Brain microvascular endothelial cell (primary cell): ENCODE measurements around the gene BBIP1.

ENCODE experiments used
- DNase-seq: peaks from one replicate; pipeline ENCODE4 v3.0.0-alpha.2; 2020
- H3K27ac ChIP-seq: fragments of 250-450 bp; sonication (Bioruptor Pico); 2 replicates; pipeline ENCODE4 v1.5.1; 2020; ENCODE audit warnings: mild to moderate bottlenecking, moderate library complexity
- H3K27me3 ChIP-seq: fragments of 250-450 bp; sonication (Bioruptor Pico); replicated peaks from 2 replicates; pipeline ENCODE4 v1.5.1; 2020; ENCODE audit warnings: mild to moderate bottlenecking
- H3K36me3 ChIP-seq: fragments of 250-450 bp; sonication (Bioruptor Pico); replicated peaks from 2 replicates; pipeline ENCODE4 v1.5.1; 2020; ENCODE audit warnings: mild to moderate bottlenecking
- H3K4me3 ChIP-seq: 2 replicates; pipeline ENCODE4 v1.5.1; 2011; ENCODE audit warnings: low read depth, mild to moderate bottlenecking, control low read depth, low read length, moderate library complexity
- in situ Hi-C: cut with HindIII; loops from 2 replicates; pipeline ENCODE4 v1.10.0; 2017; ENCODE audit warnings: low sequenced_read_pairs, low pct_ligation_motif_present
- TF ChIP-seq, protein P1 (sequence below): IDR thresholded peaks from 2 replicates; pipeline ENCODE4 v1.5.1; 2011; ENCODE audit warnings: low read depth, mild to moderate bottlenecking, moderate library complexity, low read length, control low read depth, inconsistent platforms; ENCODE audit errors: missing control alignments

BBIP1 gene

DNA sequence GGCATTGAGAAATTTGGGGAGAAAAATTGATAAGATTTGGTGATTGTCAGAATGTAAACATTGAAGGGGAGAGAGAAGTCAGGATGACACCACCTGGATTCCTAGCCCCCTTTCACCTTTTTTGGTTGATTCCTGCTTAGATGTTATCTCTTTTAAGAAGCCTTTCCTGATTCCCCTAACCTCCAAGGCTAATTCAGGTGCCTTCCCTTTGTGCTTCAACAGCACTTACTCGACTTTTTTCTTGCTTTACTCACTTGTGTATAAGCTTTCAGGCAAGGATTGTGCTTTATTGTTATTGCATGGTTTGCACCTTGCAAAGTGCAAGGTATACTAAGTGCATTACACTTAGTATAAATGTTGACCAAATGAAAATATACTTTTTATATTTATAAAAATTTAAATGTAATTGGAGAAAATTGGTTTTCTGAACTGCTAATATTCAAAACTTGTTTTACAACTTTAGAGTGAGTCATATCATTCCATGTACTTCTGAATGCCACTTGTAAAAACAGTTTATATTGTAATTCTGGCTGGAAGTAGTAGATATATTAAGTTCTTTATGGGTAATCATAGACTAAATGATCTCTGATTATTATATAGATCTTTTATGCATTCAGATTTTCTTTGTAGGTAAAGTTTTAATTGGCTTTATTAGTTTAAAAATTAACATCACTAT, 13.7 kb upstream of the BBIP1 start:
- in situ Hi-C loops = no loop called here
- H3K27me3 ChIP-seq = no peaks in the 10 kb centered on the region
- no peak overlapping the region for H3K27ac ChIP-seq
- H3K4me3 ChIP-seq = no peak overlapping the region
- TF ChIP-seq, protein P1, sequence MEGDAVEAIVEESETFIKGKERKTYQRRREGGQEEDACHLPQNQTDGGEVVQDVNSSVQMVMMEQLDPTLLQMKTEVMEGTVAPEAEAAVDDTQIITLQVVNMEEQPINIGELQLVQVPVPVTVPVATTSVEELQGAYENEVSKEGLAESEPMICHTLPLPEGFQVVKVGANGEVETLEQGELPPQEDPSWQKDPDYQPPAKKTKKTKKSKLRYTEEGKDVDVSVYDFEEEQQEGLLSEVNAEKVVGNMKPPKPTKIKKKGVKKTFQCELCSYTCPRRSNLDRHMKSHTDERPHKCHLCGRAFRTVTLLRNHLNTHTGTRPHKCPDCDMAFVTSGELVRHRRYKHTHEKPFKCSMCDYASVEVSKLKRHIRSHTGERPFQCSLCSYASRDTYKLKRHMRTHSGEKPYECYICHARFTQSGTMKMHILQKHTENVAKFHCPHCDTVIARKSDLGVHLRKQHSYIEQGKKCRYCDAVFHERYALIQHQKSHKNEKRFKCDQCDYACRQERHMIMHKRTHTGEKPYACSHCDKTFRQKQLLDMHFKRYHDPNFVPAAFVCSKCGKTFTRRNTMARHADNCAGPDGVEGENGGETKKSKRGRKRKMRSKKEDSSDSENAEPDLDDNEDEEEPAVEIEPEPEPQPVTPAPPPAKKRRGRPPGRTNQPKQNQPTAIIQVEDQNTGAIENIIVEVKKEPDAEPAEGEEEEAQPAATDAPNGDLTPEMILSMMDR = no peak
- DNase-seq = no peak
- H3K36me3 ChIP-seq = no peaks in the 10 kb centered on the region

DNA sequence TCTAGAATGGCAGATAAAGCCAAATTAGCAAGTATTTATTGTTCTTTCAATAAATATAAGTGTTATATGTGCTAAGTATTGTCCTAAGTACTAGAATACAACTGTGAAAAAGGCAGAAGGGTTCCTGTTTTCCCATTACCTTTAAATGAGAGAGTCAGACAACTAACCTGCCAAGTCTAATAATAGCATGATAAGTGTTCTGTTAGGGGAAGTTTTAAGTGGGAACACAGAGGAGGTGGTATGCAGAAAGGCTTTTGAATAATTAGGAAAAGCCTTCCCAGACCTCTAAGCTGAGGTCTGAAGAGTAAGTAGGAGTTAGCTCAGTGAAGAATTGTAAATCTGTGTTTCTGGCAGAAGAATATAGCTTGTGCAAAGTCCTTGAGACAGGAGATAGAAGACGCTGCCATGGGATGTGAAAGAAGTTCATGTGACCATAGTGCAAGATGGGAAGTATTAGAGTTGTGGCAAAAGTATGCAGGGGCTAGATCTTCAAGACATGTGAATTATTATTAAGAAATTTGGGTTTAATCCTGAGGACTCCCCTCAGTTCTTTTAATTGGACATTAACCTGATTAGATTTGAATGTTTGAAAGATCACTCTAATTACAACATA, 12.9 kb upstream of the BBIP1 start:
- Histone ChIP-seq H3K27ac (no peak overlapping the region), H3K4me3 (no peak overlapping the region), H3K27me3 (no peaks in the 10 kb centered on the region), H3K36me3 (no peaks in the 10 kb centered on the region)
- no peak for DNase-seq
- TF ChIP-seq, protein P1 = no peak
- in situ Hi-C loops = no loop called here

DNA sequence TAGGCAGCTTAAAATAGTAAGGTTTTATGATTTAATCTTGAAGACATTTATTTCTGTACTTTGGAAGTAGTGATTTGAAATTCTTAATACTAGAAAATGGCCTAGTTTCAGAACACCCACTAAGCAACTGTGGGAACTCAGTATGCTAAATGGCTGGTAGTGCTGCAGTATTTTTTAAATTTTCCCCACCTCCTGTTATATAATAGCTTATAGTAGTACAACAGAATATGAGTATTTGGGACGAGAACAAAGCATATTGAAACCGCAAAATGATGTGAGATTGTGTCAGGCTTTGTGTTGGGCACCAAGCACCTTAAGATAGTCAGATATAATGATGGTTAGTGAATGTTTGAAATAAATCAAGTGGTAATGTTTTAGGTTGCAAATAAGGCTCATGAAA, 8.5 kb upstream of the BBIP1 start:
- in situ Hi-C loops = no loop called here

DNA sequence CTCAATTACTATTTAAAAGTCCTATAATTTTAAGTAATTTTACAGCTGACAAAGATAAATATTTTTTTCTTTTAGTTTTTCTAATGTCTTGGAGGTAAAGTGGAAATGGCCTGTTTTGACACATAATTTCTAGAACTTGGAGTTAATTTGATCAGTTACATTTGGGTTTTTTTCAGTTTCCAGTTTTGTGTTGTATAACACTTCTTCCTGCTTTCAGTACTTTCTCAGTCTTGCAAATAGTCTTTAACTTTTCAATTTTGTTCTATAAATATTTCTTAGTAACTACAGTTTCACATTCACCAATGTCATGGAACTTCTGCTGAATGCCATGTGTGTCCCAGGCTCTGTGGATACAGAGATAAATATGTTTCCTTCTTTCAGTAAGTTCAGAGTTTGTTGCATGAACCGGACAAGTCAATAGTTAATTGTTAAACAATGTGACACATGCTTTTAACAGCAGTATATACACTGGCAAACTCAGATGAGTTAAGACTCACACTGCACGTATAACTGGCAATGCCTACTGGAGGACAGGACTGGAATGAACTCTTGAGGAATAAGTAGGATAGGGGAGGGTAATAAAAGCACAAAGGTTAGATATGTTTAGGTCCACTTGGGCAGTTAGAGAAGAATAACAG, 5.0 kb upstream of the BBIP1 start:
- no peak for DNase-seq
- Histone ChIP-seq H3K36me3 (no peaks in the 10 kb centered on the region), H3K4me3 (no peak overlapping the region), H3K27me3 (no peaks in the 10 kb centered on the region), H3K27ac (no peak overlapping the region)
- TF ChIP-seq, protein P1 = no peak
- in situ Hi-C loops = no loop called here

More for the DNA sequence above, 8.5 kb upstream of the BBIP1 start:
- Histone ChIP-seq H3K27ac (no peak overlapping the region), H3K36me3 (no peaks in the 10 kb centered on the region), H3K27me3 (no peaks in the 10 kb centered on the region), H3K4me3 (no peak overlapping the region)
- TF ChIP-seq, protein P1 = no peak
- DNase-seq = no peak

DNA sequence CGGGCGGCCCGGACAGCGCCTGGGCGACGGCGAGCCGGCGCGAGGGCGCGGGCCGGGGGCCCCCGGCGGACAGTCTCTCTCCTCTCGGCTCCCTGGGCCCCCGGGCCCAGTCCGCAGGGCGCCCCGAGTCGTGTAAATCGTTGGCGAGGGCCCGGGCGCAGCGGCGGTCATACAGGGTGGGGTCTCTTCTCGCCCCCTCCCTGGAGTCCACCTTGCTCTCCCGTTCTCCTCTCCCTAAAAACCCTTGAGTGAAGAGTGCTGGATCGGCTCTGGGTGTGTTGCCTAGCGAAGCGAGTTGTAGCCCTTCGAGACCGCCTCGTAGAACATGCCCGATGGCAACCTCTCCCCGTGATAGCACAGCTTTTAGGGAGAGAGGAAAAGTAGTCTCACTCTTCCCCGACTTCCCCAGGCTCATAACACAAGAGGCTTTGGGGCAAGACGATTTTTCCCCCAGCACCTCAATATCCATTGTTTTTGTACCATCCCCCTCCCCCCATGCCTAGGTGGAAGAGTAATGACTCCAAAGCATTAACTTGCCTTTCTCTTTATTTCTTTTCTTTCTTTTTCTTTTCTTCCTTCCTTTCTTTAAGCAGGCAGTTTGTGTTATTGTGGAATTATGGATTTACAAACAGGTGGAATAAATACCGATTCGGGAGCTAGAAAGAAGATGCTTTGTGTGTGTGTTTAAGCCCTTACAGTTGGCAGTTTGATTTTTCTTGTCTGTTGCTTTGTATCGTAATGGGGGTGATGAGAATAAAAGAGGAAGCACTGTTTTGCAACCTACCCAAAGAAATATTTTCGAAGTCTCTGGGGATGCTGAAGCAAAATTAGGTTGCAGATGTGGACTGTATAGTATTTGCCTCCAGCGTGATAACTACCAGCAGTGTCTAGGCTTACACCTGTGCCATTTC, 1.2 kb upstream of the BBIP1 start:
- Histone ChIP-seq H3K27me3 (no peaks in the 10 kb centered on the region), H3K27ac (peak overlapping the region; percentile 88), H3K4me3 (peak overlapping the region; percentile 83), H3K36me3 (no peaks in the 10 kb centered on the region)
- in situ Hi-C loops = no loop called here
- TF ChIP-seq, protein P1 = no peak
- peak; percentile 22 for DNase-seq
